IMR-90 (cell line): ENCODE results near the gene CMKLR1. TPM values are rescaled to one million over a fixed set of nuclear protein-coding genes. Genes with fewer than 3 reads are reported as not detected.

ENCODE experiments used
- ATAC-seq: fragments of 200-7000 bp; cut with Tn5 transposase; 2 replicates; pipeline ENCODE4 v1.9.1; 2020; ENCODE audit warnings: low read depth, mild to moderate bottlenecking, moderate library complexity
- BruUV-seq: library from RNA; stranded (reverse); fragments of 400-500 nt; replicated peaks from 2 replicates; lab custom pipeline; 2021; lab: Mats Ljungman, UMichigan
- CTCF ChIA-PET: fragments of 300-600 bp; formaldehyde crosslinking; extraction: SDS; loops from one replicate; lab custom pipeline; 2021; ENCODE audit warnings: antibody characterized with exemption; lab: Yijun Ruan, JAX
- POLR2A ChIA-PET: fragments of 300-600 bp; sonication (Branson Sonifier 250); formaldehyde crosslinking; loops from one replicate; lab custom pipeline; 2022; ENCODE audit warnings: antibody characterized with exemption; ENCODE audit not compliant: unreplicated experiment; lab: Charles Lee
- DNase-seq: peaks from one replicate; pipeline ENCODE4 v3.0.0; 2013
- H2AFZ ChIP-seq: replicated peaks from 2 replicates; pipeline ENCODE3; 2013; ENCODE audit warnings: low read length, mild to moderate bottlenecking; ENCODE audit not compliant: poor library complexity
- H2AK5ac ChIP-seq: 2 replicates; pipeline ENCODE4 v1.6.1; 2013; ENCODE audit warnings: low read depth, low read length, inconsistent platforms
- H2AK9ac ChIP-seq: replicated peaks from 2 replicates; pipeline ENCODE3; 2013; ENCODE audit warnings: mild to moderate bottlenecking, low read depth, low read length, moderate library complexity; ENCODE audit not compliant: poor library complexity
- H2BK120ac ChIP-seq: 2 replicates; pipeline ENCODE4 v1.6.1; 2013; ENCODE audit warnings: low read depth, low read length, inconsistent platforms
- H2BK15ac ChIP-seq: 3 replicates; pipeline ENCODE4 v1.6.1; 2013; ENCODE audit warnings: low read depth, low read length, inconsistent platforms
- H2BK20ac ChIP-seq: 2 replicates; pipeline ENCODE4 v1.6.1; 2013; ENCODE audit warnings: low read depth, mild to moderate bottlenecking, inconsistent platforms, low read length, moderate library complexity
- H2BK5ac ChIP-seq: 2 replicates; pipeline ENCODE4 v1.6.1; 2013; ENCODE audit warnings: mild to moderate bottlenecking, low read depth, low read length, inconsistent platforms; ENCODE audit not compliant: poor library complexity, severe bottlenecking
- H3K14ac ChIP-seq: replicated peaks from 2 replicates; pipeline ENCODE4 v1.6.1; 2013; ENCODE audit warnings: low read depth, low read length, inconsistent platforms
- H3K18ac ChIP-seq: 2 replicates; pipeline ENCODE4 v1.6.1; 2013; ENCODE audit warnings: low read depth, low read length, control low read depth
- H3K23ac ChIP-seq: 2 replicates; pipeline ENCODE4 v1.6.1; 2013; ENCODE audit warnings: low read depth, low read length, inconsistent platforms
- H3K27ac ChIP-seq: 2 replicates; pipeline ENCODE4 v1.5.1; 2013; ENCODE audit warnings: mild to moderate bottlenecking, control low read depth, low read length; ENCODE audit not compliant: insufficient read depth
- H3K27me3 ChIP-seq: 2 replicates; pipeline ENCODE4 v1.6.1; 2013; ENCODE audit warnings: low read length; ENCODE audit not compliant: control insufficient read depth, insufficient read depth
- H3K36me3 ChIP-seq: 2 replicates; pipeline ENCODE4 v1.6.1; 2013; ENCODE audit warnings: low read length, mixed read lengths; ENCODE audit not compliant: control insufficient read depth, insufficient read depth
- H3K4ac ChIP-seq: 2 replicates; pipeline ENCODE4 v1.6.1; 2013; ENCODE audit warnings: low read depth, low read length, inconsistent platforms
- H3K4me1 ChIP-seq: 2 replicates; pipeline ENCODE4 v1.6.1; 2013; ENCODE audit warnings: low read length, mixed read lengths; ENCODE audit not compliant: control insufficient read depth, insufficient read depth
- H3K4me2 ChIP-seq: 2 replicates; pipeline ENCODE4 v1.6.1; 2013; ENCODE audit warnings: low read depth, mild to moderate bottlenecking, control low read depth, low read length, moderate library complexity
- H3K4me3 ChIP-seq: 2 replicates; pipeline ENCODE4 v1.5.1; 2013; ENCODE audit warnings: low read depth, mild to moderate bottlenecking, control low read depth, low read length, moderate library complexity; ENCODE audit not compliant: insufficient read depth
- H3K56ac ChIP-seq: 2 replicates; pipeline ENCODE4 v1.6.1; 2013; ENCODE audit warnings: low read length, inconsistent platforms; ENCODE audit not compliant: insufficient read depth; ENCODE audit errors: extremely low read depth
- H3K79me1 ChIP-seq, 2 experiments: 2 replicates each; pipeline ENCODE4 v1.6.1; 2013; ENCODE audit warnings: low read length in 2 of 2, inconsistent platforms in 1 of 2, low read depth in 1 of 2
- H3K9ac ChIP-seq: 2 replicates; pipeline ENCODE4 v1.6.1; 2013; ENCODE audit warnings: low read depth, low read length, control low read depth
- H3K9me1 ChIP-seq: 2 replicates; pipeline ENCODE4 v1.6.1; 2013; ENCODE audit warnings: low read length, inconsistent platforms; ENCODE audit not compliant: insufficient read depth
- H3K9me3 ChIP-seq: 2 replicates; pipeline ENCODE4 v1.6.1; 2013; ENCODE audit warnings: low read length; ENCODE audit not compliant: control insufficient read depth, insufficient read depth
- H4K20me1 ChIP-seq: 2 replicates; pipeline ENCODE4 v1.6.1; 2013; ENCODE audit warnings: low read length, inconsistent platforms; ENCODE audit not compliant: insufficient read depth
- H4K5ac ChIP-seq: 2 replicates; pipeline ENCODE4 v1.6.1; 2013; ENCODE audit warnings: mild to moderate bottlenecking, low read depth, low read length, control low read depth
- H4K8ac ChIP-seq, 2 experiments: 2 replicates each; pipeline ENCODE4 v1.6.1; 2013; ENCODE audit warnings: low read depth in 2 of 2, low read length in 2 of 2, control low read depth in 1 of 2, inconsistent platforms in 1 of 2
- H4K91ac ChIP-seq: 2 replicates; pipeline ENCODE4 v1.6.1; 2013; ENCODE audit warnings: low read depth, low read length, inconsistent platforms; ENCODE audit not compliant: insufficient read depth
- MXI1 ChIP-seq: IDR thresholded peaks from 2 replicates; pipeline ENCODE4 v1.6.1; 2012; ENCODE audit warnings: low read depth, mild to moderate bottlenecking, low read length, moderate library complexity, borderline replicate concordance
- RAD21 ChIP-seq: IDR thresholded peaks from 2 replicates; pipeline ENCODE4 v1.6.1; 2012; ENCODE audit warnings: low read length, improper control_type of control experiment
- RCOR1 ChIP-seq: IDR thresholded peaks from 2 replicates; pipeline ENCODE4 v1.6.1; 2012; ENCODE audit warnings: mild to moderate bottlenecking, low read length, improper control_type of control experiment; ENCODE audit not compliant: insufficient replicate concordance
- RFX5 ChIP-seq: IDR thresholded peaks from 2 replicates; pipeline ENCODE4 v1.8.0; 2012; ENCODE audit warnings: low read depth, mild to moderate bottlenecking, low read length, moderate library complexity
- dilution Hi-C: fragments of 300-500 bp; cut with HindIII; formaldehyde crosslinking; loops from one replicate; pipeline ENCODE4 v1.14.3; 2018; ENCODE audit warnings: low sequenced_read_pairs; ENCODE audit not compliant: unreplicated experiment
- in situ Hi-C: fragments of 300-500 bp; cut with MboI; formaldehyde crosslinking; loops from 3 replicates; pipeline ENCODE4 v1.14.3; 2019; ENCODE audit warnings: low sequenced_read_pairs, inconsistent platforms, mixed read lengths
- intact Hi-C: fragments of 100-400 bp; cut with micrococcal nuclease; formaldehyde crosslinking; loops from 2 replicates; pipeline ENCODE4 v1.10.0; 2022
- polyA plus RNA-seq, 3 experiments: library from polyadenylated mRNA; depleted of rRNA; stranded (reverse); fragments of >200 nt; gene quantifications; 2 replicates each; pipeline ENCODE4 v1.2.3, GENCODE V29; 2012; ENCODE audit warnings: low replicate concordance in 1 of 3
- total RNA-seq: library from RNA; depleted of rRNA; stranded (reverse); fragments of >200 nt; gene quantifications from 2 replicates; pipeline ENCODE4 v1.2.3, GENCODE V29; 2012

Gene CMKLR1
- total and polyA plus RNA-seq, 2 of the 4 experiments (the other 2 are of a cell fraction), result not detected

DNA sequence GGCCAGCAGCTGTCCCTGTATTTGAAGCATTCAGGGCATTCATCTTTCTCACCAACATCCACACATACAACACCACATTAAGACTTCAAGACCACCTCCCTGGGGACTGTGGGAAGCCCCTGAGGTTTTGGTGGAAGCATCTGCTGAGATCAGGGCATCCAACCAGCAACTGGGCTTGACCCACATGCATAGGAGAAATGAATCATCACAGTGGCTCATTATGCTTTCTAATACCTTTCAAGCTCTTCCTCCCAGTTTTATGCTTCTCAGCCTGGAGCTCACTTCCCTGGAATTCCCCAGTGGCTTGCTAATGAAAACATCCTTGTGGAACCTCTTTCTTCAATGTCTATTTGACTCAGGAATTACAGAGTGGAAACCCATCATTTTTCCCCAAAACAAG, 21.4 kb upstream of the CMKLR1 start:
- DNase-seq, result no peak
- H3K9ac ChIP-seq, result no peak overlapping the region
- intact Hi-C loops, result no loop called here

More for the DNA sequence above, 21.4 kb upstream of the CMKLR1 start:
- ATAC-seq, result no peak
- Histone ChIP-seq H3K36me3 (no peaks in the 10 kb centered on the region), H3K56ac (no peak overlapping the region), H3K27ac (no peak overlapping the region), H4K20me1 (no peaks in the 10 kb centered on the region), H3K4ac (no peak overlapping the region), H4K5ac (no peak overlapping the region), H3K27me3 (no peaks in the 10 kb centered on the region), H3K9me1 (0 out of 2 replicates have a peak, but pooled peaks cover 3% of the 10 kb centered on the region), H2BK20ac (no peak overlapping the region), H3K4me3 (no peak overlapping the region), H3K18ac (no peak overlapping the region), H2AFZ (no peak overlapping the region), H3K4me1 (no peaks in the 10 kb centered on the region), H3K23ac (no peak overlapping the region), H3K79me1 (no peaks in the 10 kb centered on the region), H3K4me2 (no peak overlapping the region), H4K91ac (no peak overlapping the region), H2AK9ac (no peak overlapping the region), H2BK5ac (no peak overlapping the region), H3K14ac (no peak overlapping the region), H2AK5ac (no peak overlapping the region), H4K8ac (no peak overlapping the region), H2BK120ac (no peak overlapping the region), H2BK15ac (no peak overlapping the region), H3K9me3 (no peaks in the 10 kb centered on the region)
- dilution Hi-C loops, result no loop called here
- POLR2A ChIA-PET, result no interaction called here
- BruUV-seq, result no TSS peak
- CTCF ChIA-PET, result no interaction called here
- TF ChIP-seq RAD21, result no peak
- TF ChIP-seq RCOR1, result no peak
- TF ChIP-seq RFX5, result no peak
- no peak for TF ChIP-seq MXI1
- in situ Hi-C loops, result no loop called here
